Posterior vena cava (tissue), 2 donors: ENCODE results near the gene STK24. TPM values are rescaled to one million over a fixed set of nuclear protein-coding genes. Genes with fewer than 3 reads are reported as not detected.

Experiments
- DNase-seq: peaks from one replicate; pipeline ENCODE4 v3.0.0-alpha.2; 2020; ENCODE audit warnings: low spot score
- intact Hi-C, 2 donors: fragments of 100-400 bp; cut with DNase I; formaldehyde crosslinking; loops; one replicate each; pipeline versions ENCODE4 v1.14.1 to v1.14.2; 2022 to 2023
- total RNA-seq, 2 donors: library from RNA; stranded (reverse); fragmentation: NEBNext Ultra II Directional; extraction: Animal tissue kit (Norgen Biotek cat#: 25700); gene quantifications; one replicate each; pipeline ENCODE4 v1.2.1, GENCODE V29; 2021
- donor health status: DM: yes; HTN: yes; CAD: no.
- donor health status: DM: yes; HTN: yes; CAD: no.

Gene STK24
- total RNA-seq, 2 donors from 2014 or later, result 57.3 to 62.6 TPM

- DNase-seq, result no peak
- intact Hi-C loops, result no loop called here
These were observed 12.7 kb downstream of the STK24 start for GRCh38 chr13:98564204-98564603.

- no peak for DNase-seq
- intact Hi-C loops, result no loop called here
These were observed 13.8 kb downstream of the STK24 start for GRCh38 chr13:98563071-98563470.

- intact Hi-C loops, result no loop called here
- no peak for DNase-seq
These were observed 17.7 kb downstream of the STK24 start for GRCh38 chr13:98559169-98559568.

- no peak for DNase-seq
- intact Hi-C loops, result no loop called here
These were observed 18.7 kb downstream of the STK24 start for GRCh38 chr13:98557937-98558792.

- intact Hi-C loops, result no loop called here
- no peak for DNase-seq
These were observed 19.8 kb downstream of the STK24 start for GRCh38 chr13:98556968-98557631.

DNA sequence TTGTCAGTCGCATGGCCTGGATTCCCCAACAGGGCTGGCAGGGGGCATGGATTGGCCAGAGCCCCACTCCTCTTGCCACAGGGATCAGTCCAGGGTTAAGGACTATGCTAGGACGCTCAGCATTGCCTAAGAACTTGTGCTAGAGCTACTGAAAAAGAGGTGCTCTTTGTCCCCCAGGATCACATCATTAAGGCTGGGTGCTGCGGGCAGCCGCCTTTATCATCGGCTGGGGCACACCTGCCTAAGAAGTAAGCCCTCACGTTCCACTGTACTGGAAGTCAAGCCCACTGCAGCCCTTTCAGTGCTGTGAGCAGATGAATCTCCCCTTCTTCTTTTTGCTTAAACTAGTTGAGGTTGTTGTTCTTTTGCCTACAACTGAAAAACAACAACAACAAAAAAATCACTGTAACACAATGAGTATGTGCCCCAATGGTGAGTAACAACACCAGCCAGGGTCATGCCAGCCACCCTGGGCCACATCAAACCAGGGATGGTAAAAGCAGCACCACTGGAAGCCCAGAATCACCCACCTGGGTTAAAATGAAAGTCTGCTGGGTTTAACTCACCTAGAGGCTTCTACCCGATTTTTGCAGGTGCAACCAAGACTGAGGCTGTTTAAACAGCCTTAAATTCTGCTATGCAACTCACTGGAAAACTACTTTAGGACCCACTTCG lies 20.6 kb downstream of the STK24 start:
- intact Hi-C loops, result no loop called here
- no peak for DNase-seq

GRCh38 chr13:98549728-98550317 lies 27.1 kb downstream of the STK24 start:
- no peak for DNase-seq
- intact Hi-C loops, result loop anchor here in 1 of 2 donors (10.0 kb wide), 1 partner anchor 65 kb away; no protein-coding TSS in a partner anchor

GRCh38 chr13:98549006-98549727 lies 27.7 kb downstream of the STK24 start:
- DNase-seq, result no peak

GRCh38 chr13:98548230-98548629 lies 28.7 kb downstream of the STK24 start:
- intact Hi-C loops, result loop anchor here in 1 of 2 donors (10.0 kb wide), 1 partner anchor 63 kb away; no protein-coding TSS in a partner anchor
- no peak for DNase-seq

More at GRCh38 chr13:98549006-98549727, 27.7 kb downstream of the STK24 start:
- intact Hi-C loops, result loop anchor here in 1 of 2 donors (10.0 kb wide), 1 partner anchor 64 kb away; no protein-coding TSS in a partner anchor

GRCh38 chr13:98547455-98547854 lies 29.5 kb downstream of the STK24 start:
- intact Hi-C loops, result loop anchor here (2.0 to 10.0 kb wide), 2 partner anchors 23 to 63 kb away; no protein-coding TSS in a partner anchor
- no peak for DNase-seq

DNA sequence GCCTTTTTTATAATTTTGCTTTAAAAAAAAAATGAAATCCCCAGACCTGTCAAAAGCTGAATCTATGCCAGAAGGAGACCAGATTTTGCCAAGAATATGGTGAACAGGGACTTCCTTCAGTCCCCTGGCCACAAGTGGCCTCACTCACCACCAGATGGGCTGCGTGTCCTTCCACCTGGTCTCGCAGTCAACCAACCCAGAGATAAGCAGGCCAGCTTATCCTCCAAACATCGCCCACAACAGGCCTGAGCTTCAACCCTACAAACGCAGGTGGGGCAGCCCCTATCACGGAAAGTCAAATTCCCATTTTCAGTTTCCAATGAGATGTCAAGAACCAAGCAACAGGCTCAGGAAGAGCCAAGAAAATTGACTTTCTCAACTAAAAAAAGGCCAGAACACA lies 30.5 kb downstream of the STK24 start:
- no peak for DNase-seq
- intact Hi-C loops, result loop anchor here (2.0 to 10.0 kb wide), 2 partner anchors 22 to 62 kb away; no protein-coding TSS in a partner anchor

DNA sequence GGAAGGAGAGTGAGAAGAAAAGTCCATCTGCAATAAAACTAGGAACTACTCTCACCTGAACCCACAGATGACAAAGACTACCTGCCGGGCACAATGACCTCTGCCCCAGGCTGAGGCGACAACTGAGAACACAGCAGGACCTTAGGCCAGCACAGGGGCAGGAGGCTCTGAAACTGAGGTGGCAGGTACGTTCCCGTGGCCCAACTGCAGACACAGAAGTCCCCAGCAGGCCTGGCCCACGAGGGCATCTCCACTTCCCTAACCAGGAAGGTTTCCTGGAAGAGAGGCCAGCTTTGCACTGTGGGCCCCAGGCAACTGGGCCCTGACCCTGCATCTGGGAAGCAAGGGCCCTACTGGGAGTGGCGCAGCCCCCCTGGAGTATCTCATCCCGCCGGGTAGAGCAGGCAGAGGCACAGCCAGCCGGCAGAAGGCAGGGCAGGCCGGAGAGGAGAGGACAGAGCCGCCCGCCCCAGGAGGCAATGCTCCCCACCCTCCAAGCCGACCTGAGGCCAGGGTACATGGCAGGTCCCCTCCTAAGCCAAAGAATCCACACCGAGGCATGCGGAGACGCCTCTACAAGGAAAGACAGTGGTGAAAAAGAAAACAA lies 32.7 kb downstream of the STK24 start:
- no peak for DNase-seq
- intact Hi-C loops, result loop anchor here in 1 of 2 donors (10.0 kb wide), 1 partner anchor 59 kb away; no protein-coding TSS in a partner anchor

DNA sequence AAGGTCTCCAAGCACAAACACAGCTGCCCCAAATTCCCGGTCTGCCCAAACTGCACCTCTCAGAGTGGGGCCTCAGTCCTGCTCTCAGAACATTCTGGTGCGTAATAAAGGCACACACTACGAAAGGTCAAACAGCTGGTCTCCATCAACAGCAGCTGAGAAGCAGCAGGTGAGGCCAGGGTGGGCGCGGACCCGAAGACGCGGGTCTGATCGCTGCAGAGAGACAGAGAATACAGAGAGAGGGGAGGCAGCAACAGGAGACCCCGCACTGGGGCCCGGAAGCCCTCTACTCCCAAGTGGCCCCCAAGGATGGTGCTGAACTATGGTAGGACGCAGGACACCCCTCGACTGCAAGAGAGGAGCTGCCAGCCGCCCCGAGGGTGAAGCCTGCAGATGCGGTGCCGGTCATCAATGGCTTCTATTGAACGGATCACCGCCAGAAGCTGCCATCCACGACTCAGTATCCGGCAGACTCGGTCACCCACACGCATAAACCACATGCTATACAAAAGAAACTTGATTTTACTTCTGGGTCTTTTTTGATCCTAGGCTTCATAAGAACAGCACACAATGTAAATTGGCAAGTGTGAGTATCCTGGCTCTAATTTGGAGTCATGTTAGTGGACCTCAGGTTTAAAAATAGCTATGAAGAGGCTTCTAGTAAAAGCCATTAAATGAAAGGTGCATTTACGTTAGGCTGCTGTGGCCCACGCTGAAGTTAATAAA lies 33.4 kb downstream of the STK24 start:
- DNase-seq, result no peak
- intact Hi-C loops, result loop anchor here in 1 of 2 donors (10.0 kb wide), 1 partner anchor 59 kb away; no protein-coding TSS in a partner anchor

GRCh38 chr13:98542568-98543377 lies 34.1 kb downstream of the STK24 start:
- no peak for DNase-seq
- intact Hi-C loops, result loop anchor here in 1 of 2 donors (10.0 kb wide), 1 partner anchor 58 kb away; no protein-coding TSS in a partner anchor

GRCh38 chr13:98541701-98542203 lies 35.2 kb downstream of the STK24 start:
- DNase-seq, result no peak
- intact Hi-C loops, result loop anchor here in 1 of 2 donors (10.0 kb wide), 1 partner anchor 57 kb away; no protein-coding TSS in a partner anchor

DNA sequence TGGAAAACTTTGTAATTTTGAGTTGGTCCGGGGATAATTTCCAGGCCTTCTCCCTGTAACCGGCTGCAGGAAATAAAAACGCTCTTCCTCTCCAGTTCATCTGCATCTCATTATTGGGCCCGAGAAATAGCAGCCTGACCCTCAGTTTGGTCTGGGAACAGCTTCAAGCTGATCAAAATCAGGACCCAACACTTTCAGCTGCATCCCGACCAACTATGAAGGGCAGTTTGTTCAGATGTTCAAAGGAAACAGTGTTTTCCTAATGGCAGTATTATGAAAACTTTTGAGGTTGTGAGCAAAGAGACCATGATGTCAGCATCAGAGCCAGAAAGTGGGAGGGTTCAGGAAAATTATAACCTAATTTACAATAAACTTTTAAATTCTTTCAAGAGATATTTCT lies 35.7 kb downstream of the STK24 start:
- intact Hi-C loops, result loop anchor here in 1 of 2 donors (10.0 kb wide), 1 partner anchor 56 kb away; no protein-coding TSS in a partner anchor
- no peak for DNase-seq
